ENCODE data around the gene PPP1R8.
"Not testable (repeated sequence)": the region's sequence is repeated elsewhere in the genome, so short reads cannot be mapped to it uniquely, and the experiment has no call there.

The PPP1R8 gene

DNA sequence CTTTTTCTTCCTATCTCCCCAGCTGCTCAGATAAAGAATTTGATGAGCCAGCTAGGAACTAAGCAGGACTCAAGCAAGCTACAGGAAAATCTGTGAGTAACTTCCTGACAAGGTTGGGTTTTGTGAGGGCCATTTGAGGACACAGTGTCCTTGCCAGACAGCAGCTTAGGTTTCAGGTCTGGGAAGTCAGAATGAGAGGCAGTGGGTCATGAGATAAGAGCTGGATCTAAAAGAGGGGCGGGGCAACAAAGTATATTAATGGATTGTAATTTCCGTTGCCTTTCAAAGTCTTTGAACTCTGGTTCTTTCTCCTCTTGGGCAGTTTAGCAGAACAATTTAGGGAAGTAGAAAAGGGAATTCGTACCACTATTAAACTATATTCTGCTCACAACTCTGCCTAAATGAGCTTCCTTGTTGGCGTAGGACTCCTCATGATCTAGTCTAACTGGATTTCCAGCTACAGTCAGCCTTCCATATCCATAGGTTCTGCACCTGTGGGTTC, 41.0 kb upstream of the PPP1R8 start:
- H3K27me3 Mint-ChIP-seq (ENCODE audit: low read depth), result no peaks in the 10 kb centered on the region
- no peaks in the 10 kb centered on the region for H3K4me1 Mint-ChIP-seq
- no peak overlapping the region for H3K27ac Mint-ChIP-seq
- peaks cover 33% of the 10 kb centered on the region for H3K36me3 Mint-ChIP-seq (ENCODE audit: low read depth)
- no peaks in the 10 kb centered on the region for H3K9me3 Mint-ChIP-seq
- TF ChIP-seq, protein P1, sequence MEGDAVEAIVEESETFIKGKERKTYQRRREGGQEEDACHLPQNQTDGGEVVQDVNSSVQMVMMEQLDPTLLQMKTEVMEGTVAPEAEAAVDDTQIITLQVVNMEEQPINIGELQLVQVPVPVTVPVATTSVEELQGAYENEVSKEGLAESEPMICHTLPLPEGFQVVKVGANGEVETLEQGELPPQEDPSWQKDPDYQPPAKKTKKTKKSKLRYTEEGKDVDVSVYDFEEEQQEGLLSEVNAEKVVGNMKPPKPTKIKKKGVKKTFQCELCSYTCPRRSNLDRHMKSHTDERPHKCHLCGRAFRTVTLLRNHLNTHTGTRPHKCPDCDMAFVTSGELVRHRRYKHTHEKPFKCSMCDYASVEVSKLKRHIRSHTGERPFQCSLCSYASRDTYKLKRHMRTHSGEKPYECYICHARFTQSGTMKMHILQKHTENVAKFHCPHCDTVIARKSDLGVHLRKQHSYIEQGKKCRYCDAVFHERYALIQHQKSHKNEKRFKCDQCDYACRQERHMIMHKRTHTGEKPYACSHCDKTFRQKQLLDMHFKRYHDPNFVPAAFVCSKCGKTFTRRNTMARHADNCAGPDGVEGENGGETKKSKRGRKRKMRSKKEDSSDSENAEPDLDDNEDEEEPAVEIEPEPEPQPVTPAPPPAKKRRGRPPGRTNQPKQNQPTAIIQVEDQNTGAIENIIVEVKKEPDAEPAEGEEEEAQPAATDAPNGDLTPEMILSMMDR (IDR thresholded peaks at IDR 0.05; ENCODE audit: unreplicated experiment in 3 of 3), result no peak
- no peak overlapping the region for H3K4me3 Mint-ChIP-seq

GRCh38 chr1:27790270-27790669, 40.3 kb upstream of the PPP1R8 start:
- not testable (repeated sequence) for H3K4me1 Mint-ChIP-seq; H3K4me3 Mint-ChIP-seq; H3K27ac Mint-ChIP-seq; H3K9me3 Mint-ChIP-seq; H3K27me3 Mint-ChIP-seq (ENCODE audit: low read depth)
- H3K36me3 Mint-ChIP-seq (ENCODE audit: low read depth), result peaks cover 38% of the 10 kb centered on the region

GRCh38 chr1:27795601-27796000, 35.0 kb upstream of the PPP1R8 start:
- TF ChIP-seq, protein P1 (IDR thresholded peaks at IDR 0.05; ENCODE audit: unreplicated experiment in 3 of 3), result no peak
- Mint-ChIP-seq H3K27ac (no peak overlapping the region), H3K9me3 (no peaks in the 10 kb centered on the region), H3K4me1 (no peaks in the 10 kb centered on the region), H3K27me3 (ENCODE audit: low read depth) (no peaks in the 10 kb centered on the region), H3K4me3 (no peak overlapping the region), H3K36me3 (ENCODE audit: low read depth) (peaks cover 50% of the 10 kb centered on the region)

DNA sequence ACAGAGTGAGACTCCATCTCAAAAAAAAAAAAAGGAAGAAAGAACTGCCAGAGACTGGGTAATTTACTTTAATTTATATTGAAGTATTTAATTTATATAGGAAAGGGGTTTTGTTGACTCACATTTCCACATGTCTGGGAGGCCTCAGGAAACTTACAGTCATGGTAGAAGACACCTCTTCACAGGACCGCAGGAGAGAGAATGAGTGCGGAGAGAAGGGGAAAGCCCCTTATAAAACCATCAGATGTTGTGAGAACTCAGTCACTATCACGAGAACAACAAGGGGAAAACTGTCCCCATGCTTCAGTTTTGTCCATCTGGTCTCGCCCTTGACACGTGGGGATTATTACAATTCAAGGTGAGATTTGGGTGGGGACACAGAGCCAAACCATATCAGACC, 25.8 kb upstream of the PPP1R8 start:
- Mint-ChIP-seq H3K4me1 (no peaks in the 10 kb centered on the region), H3K4me3 (no peak overlapping the region), H3K9me3 (no peaks in the 10 kb centered on the region), H3K27ac (no peak overlapping the region), H3K27me3 (ENCODE audit: low read depth) (no peaks in the 10 kb centered on the region), H3K36me3 (ENCODE audit: low read depth) (peaks cover 44% of the 10 kb centered on the region)
- TF ChIP-seq, protein P1 (IDR thresholded peaks at IDR 0.05; ENCODE audit: unreplicated experiment in 3 of 3), result no peak

- Mint-ChIP-seq H3K27ac (no peak overlapping the region), H3K36me3 (ENCODE audit: low read depth) (peaks cover 41% of the 10 kb centered on the region), H3K4me1 (no peaks in the 10 kb centered on the region), H3K27me3 (ENCODE audit: low read depth) (no peaks in the 10 kb centered on the region), H3K9me3 (no peaks in the 10 kb centered on the region), H3K4me3 (no peak overlapping the region)
- TF ChIP-seq, protein P1 (IDR thresholded peaks at IDR 0.05; ENCODE audit: unreplicated experiment in 3 of 3), result no peak
Measured at GRCh38 chr1:27806758-27807157, 23.8 kb upstream of the PPP1R8 start.

GRCh38 chr1:27807385-27807784, 23.2 kb upstream of the PPP1R8 start:
- H3K27ac Mint-ChIP-seq, result no peak overlapping the region
- TF ChIP-seq, protein P1 (IDR thresholded peaks at IDR 0.05; ENCODE audit: unreplicated experiment in 3 of 3), result no peak
- no peak overlapping the region for H3K4me3 Mint-ChIP-seq
- H3K36me3 Mint-ChIP-seq (ENCODE audit: low read depth), result peaks cover 40% of the 10 kb centered on the region
- H3K4me1 Mint-ChIP-seq, result no peaks in the 10 kb centered on the region
- no peaks in the 10 kb centered on the region for H3K9me3 Mint-ChIP-seq
- H3K27me3 Mint-ChIP-seq (ENCODE audit: low read depth), result no peaks in the 10 kb centered on the region

DNA sequence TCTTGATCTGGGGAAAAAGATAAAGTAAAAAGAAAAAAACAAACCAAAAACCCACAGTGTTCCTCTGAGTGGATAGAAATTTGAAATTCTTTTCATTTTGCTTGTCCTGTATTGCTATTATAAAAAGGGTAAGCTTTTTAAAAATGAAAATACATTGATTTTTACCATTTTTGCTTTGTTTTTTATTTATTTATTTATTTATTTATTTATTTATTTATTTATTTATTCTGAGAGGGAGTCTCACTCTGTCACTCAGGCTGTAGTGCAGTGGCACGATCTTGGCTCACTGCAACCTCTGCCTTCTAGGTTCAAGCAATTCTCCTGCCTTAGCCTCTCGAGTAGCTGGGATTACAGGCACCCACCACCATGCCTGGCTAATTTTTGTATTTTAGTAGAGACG, 22.5 kb upstream of the PPP1R8 start:
- H3K27me3 Mint-ChIP-seq (ENCODE audit: low read depth); H3K9me3 Mint-ChIP-seq; H3K4me3 Mint-ChIP-seq; H3K27ac Mint-ChIP-seq; H3K4me1 Mint-ChIP-seq: not testable (repeated sequence)
- peaks cover 38% of the 10 kb centered on the region for H3K36me3 Mint-ChIP-seq (ENCODE audit: low read depth)
